A204.1 (cell line): Measurements from ENCODE around the gene CTR9.
"Not testable (repeated sequence)": the region's sequence is repeated elsewhere in the genome, so short reads cannot be mapped to it uniquely, and the experiment has no call there.

ENCODE experiments used
- FAIRE-seq: peaks from 2 replicates; lab custom pipeline; 2012; peaks lifted over from hg19 to GRCh38; lab: Jason Lieb, UNC

The CTR9 gene

GRCh38 chr11:10784232-10785145 lies 33.4 kb downstream of the CTR9 start:
- no peak for FAIRE-seq

GRCh38 chr11:10785146-10785474 lies 34.1 kb downstream of the CTR9 start:
- no peak for FAIRE-seq

DNA sequence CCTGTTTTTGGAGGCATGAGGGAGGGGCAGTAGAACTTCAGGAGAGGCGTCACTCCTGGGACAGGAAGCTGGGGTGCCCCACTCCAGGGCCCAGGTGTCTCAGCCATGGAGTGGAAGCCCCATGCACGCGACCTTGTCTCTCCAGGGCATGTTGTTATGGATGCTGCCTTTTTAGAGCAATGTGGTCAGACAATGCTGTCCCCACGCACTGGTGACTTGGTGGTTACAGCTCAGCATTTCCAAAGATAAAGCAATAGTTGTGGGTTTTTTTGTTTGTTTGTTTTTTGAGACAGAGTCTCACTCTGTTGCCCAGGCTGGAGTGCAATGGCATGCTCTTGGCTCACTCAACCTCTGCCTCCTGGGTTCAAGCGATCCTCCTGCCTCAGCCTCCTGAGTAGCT lies 35.4 kb downstream of the CTR9 start:
- no peak for FAIRE-seq

GRCh38 chr11:10792385-10793068 lies 41.5 kb downstream of the CTR9 start:
- FAIRE-seq = no peak

DNA sequence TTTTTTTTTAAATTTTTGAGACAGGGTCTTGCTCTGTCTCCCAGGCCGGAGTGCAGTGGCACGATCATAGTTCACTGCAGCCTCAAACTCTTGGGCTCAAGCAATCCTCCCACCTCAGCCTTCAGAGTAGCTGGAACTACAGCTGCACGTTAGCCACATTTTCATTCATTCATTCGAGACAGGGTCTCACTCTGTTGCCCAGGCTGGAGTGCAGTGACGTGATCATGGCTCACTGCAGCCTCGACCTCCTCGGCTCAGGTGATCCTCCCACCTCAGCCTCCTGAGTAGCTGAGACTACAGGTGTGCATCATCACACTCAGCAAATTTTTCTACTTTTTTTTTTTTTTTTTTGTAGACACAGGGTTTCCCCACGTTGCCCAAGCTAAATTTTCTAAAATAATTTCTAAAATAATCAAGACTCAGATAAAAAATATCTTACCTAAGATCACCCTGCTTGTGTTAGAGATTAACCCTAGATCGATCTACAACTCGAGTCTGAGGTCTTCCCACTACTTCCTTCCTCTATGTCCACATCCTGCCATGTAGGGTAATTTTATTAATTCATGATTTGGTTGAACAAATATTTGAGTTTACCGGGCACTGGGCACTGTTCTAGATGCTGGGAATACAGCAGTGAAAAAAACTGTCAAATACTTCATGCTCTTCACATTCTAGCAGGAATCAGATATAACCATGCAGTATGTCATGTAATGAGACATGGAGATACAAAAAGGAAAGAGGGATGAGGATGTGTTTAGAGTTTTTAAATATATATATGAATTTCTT lies 42.6 kb downstream of the CTR9 start:
- no peak for FAIRE-seq

DNA sequence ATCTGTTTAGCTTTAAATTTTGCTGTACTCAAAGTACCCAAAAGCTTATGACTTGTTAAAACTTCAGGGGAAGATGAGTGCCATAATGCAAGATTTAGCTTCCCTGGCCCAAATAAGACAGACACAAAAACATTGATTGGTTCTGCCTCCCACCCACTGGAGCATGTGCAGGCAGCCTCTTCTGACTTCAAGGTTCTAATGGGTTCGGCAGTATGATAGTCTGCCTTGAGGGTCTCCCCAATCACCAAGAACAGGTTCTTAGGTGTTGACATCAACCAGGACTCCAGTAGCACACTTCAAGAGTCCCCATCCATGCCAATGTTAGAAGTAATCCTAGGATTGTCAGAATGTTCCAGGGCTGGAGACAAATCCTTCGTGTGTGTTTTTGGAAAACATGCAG lies 45.1 kb downstream of the CTR9 start:
- FAIRE-seq = no peak

GRCh38 chr11:10797001-10797400 lies 46.0 kb downstream of the CTR9 start:
- no peak for FAIRE-seq

GRCh38 chr11:10797531-10797930 lies 46.5 kb downstream of the CTR9 start:
- FAIRE-seq = no peak

- FAIRE-seq = no peak
Observed at GRCh38 chr11:10798330-10798928, 47.4 kb downstream of the CTR9 start.

DNA sequence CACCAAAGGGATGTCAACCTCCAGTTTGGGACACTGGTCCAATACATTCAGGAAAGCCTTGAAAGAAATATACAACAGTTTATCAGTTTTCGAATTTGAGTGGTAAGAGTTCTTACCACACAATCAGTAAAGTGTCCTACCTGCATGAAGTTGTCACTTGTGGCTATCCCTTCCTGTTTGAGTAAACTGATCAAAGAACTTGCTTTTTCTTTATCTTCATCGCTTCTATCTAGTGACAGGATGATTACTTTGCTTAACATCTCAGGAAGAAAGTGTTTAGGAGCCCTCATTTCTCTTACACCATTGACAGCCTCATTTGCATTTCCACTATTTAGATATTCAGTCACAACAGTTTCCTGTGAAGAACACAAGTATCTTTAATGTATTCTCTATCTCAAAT lies 49.2 kb downstream of the CTR9 start:
- no peak for FAIRE-seq

GRCh38 chr11:10803676-10804075 lies 52.6 kb downstream of the CTR9 start:
- FAIRE-seq = no peak

DNA sequence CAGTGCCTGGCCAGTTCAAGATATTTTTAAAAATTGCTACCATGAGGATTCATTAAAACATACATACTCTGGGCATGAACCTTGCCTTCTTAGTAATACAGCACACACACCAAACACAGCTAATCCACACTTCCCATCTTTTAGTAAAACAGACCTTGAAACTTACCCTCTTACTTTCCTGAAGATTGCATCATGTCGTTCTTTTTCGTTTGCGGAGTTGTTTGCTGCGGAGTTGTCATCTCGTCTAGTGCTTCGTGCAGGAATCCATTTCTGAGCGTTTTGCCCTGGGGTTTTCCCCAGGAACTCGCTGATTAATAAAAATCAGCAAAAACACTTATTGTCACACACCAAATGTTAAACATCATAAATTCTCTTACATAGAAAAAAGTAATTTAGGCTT lies 54.7 kb downstream of the CTR9 start:
- FAIRE-seq = no peak

- no peak for FAIRE-seq
Observed at GRCh38 chr11:10806206-10806605, 55.2 kb downstream of the CTR9 start.

DNA sequence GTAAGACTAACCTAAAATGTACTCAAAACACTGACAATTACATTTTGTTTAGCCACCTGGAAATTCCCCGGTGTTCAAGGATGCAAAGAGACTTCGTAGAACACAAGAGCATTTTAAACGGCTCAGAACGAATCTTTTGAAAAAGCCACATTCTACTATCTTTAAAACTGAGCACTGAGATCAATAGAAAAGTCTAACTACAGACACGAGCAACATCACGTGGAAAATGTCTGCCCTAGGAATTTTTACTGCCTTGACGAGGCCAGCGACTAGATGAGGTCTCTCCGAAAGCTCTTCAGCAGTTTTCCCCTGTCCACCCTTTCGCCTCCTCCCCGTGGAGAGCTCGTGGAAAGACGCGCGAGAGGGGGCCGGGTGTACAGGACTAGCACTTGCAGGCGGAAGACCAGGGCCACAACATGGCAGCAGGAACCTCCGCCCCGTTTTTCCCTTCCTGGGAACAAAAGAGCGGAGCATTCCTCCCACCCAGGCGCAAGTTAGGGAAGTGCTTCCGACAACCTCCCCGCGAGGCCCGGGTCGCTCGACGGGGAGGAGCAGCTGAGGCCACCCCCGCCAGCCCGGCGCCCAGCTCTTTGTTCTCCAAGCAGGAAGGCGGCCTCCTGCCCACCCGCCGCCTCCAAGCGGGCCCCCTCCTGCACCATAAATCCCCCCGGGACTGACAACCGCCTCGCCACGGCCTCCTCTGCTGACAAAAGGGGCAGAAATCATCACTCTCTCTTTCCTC lies 56.6 kb downstream of the CTR9 start:
- no peak for FAIRE-seq

DNA sequence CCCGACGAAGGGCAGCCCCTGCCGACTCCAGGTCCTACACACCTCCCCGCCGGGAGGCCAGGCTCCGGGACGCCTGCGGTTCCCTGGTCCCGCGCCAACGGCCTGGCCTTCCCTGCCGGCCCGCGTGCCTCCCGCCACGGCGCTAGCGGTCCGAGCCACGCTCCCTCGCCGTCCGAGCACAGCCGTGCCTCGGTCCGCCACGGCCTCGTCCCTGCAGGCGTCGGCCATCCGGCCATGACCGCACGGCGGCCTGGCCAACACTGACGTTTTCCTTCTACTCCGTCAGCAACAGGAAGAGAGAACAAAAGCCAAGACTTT lies 57.1 kb downstream of the CTR9 start:
- no peak for FAIRE-seq

DNA sequence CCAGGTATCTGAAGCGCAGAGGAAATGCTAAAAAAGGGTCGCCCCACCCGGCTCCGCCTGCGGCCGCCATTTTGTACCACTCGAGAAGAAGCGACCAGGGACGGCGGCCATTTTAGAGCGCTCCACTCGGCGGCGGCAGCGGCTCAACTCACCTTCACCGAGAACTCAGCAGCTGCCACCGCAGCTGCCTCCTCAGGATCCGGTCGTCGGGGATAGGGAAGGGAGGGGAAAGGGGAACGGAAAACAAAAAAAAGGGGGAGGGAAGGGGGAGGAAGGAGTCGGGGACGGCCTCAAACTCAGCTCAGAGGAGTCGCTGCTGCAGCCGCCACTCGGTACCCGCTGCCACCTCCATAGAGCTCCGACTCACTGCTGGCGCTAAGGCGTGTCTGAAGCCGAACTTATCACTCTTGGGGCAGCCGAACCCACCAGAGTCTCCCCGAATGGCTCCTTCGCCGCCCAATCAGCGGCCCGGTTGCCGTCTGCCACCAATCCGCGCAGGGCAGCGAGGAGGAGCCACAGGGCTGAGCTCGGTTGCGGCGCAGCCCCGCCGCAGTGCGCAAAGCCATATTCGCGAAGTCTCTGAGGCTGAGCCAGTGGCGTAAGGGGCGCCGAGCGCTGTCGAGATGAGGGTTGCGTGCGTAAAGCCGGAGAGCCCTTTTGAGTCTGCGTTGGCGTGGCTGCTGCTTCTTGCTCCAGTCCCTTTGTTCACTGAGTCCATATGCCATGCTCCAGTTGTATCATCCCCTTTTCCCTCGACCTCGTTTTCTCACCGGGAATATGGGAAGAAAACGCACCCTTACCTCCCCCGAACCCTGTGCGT lies 57.7 kb downstream of the CTR9 start, which contains the start of gene EIF4G2:
Gene EIF4G2 (minus strand): TSS at position 374 of the 820 bp plus-strand sequence.
- FAIRE-seq = peak; percentile 97

DNA sequence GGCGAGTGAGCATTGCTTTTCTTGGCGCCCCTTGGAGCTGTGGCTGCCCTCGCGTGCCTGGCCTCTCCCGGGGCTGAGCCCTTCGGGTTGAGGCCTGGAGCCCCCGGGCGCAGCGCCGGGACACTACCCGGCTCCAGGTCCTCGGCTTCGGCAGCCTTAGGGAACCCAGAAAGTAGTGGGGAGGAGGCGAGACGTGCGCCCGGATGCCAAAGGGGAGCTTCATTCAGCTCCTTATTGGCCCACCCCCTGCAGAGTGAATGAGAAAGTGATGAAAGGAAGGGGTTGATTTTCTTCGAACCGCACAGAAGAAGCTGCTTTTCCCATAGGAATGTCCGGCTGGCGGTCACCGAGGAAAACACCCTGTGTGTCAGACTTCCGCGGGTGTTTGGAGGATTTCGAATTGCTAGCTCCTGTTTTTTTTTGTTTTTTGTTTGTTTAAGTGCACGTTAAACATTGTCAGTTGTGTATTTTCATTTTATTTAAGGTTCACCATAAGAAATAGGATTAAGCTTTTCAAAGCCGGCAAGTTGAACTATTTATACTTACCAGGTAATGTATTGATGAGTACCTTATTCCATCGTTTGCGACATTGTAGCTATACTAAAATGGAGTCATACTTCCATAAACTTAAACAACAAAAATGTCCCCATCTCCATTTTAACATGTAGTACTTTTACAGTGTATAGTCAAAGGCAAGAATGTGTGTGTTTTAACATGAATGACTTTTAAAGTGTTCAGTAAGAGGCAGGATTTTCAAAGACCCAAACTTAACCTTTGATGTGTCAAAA lies 58.5 kb downstream of the CTR9 start:
- no peak for FAIRE-seq

GRCh38 chr11:10813945-10814344 lies 62.9 kb downstream of the CTR9 start:
- FAIRE-seq = no peak

- no peak for FAIRE-seq
Observed at GRCh38 chr11:10818594-10818993, 67.5 kb downstream of the CTR9 start.

GRCh38 chr11:10822491-10822890 lies 71.4 kb downstream of the CTR9 start:
- FAIRE-seq = not testable (repeated sequence)
